ENCODE data around the gene STX4. TPM values are rescaled to one million over a fixed set of nuclear protein-coding genes. Genes with fewer than 3 reads are reported as not detected.

Gene STX4
- total RNA-seq, 1 experiment from 2014 or later, result 85.8 TPM

DNA sequence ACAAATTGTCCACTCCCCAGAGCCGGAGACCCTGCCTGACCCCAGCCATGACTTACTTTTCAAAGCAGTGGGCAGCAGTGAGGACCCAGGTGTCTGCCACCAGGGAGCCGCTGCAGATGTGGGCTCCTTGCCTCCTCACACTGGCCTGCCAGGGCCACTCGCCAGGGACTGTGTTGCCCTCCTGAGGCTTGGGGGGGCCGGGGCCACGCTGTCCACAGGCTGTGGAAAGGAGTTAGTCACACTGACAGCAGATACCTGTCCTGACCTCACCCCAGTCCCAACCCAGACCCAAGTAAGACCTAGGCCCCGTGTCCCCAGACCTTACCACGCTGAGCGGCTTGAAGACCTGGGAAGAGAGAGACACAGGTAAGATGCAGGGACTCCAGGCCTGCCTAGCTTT lies 54.1 kb downstream of the STX4 start:
- Histone ChIP-seq H3K4me3 (no peak overlapping the region), H3F3A (ENCODE audit: insufficient read depth, low read depth) (peaks cover 3% of the 10 kb centered on the region; the same call in 1 of the 2 replicates), H3K9me2 (ENCODE audit: insufficient read depth) (no peaks in the 10 kb centered on the region), H3K36me3 (ENCODE audit: low read depth) (no peaks in the 10 kb centered on the region), H3K9me3 (ENCODE audit: insufficient read depth, low read depth) (no peaks in the 10 kb centered on the region), H3K27ac (no peak overlapping the region), H3K4me1 (replicated peaks; ENCODE audit: insufficient read depth) (no peaks in the 10 kb centered on the region), H4K20me1 (ENCODE audit: insufficient read depth) (0 out of 2 replicates have a peak, but pooled peaks cover 4% of the 10 kb centered on the region), H2AFZ (no peak overlapping the region), H3K79me2 (ENCODE audit: low read depth) (no peaks in the 10 kb centered on the region), H3K27me3 (ENCODE audit: insufficient read depth, low read depth) (no peaks in the 10 kb centered on the region), H3K4me2 (no peak overlapping the region)
- POLR2A ChIA-PET (ENCODE audit: unreplicated experiment), result interaction anchor here (0.6 kb wide), 1 partner anchor 34 kb away, joined by 5 read pairs; no protein-coding TSS in a partner anchor
- DNase-seq, result no peak
- intact Hi-C loops (cut with micrococcal nuclease; ENCODE audit: unreplicated experiment), result no loop called here
- no TSS peak for BruUV-seq (replicated peaks)
- no peak for TF ChIP-seq EZH2 (IDR thresholded peaks at IDR 0.05; ENCODE audit: low read depth)
- TF ChIP-seq, protein P1, sequence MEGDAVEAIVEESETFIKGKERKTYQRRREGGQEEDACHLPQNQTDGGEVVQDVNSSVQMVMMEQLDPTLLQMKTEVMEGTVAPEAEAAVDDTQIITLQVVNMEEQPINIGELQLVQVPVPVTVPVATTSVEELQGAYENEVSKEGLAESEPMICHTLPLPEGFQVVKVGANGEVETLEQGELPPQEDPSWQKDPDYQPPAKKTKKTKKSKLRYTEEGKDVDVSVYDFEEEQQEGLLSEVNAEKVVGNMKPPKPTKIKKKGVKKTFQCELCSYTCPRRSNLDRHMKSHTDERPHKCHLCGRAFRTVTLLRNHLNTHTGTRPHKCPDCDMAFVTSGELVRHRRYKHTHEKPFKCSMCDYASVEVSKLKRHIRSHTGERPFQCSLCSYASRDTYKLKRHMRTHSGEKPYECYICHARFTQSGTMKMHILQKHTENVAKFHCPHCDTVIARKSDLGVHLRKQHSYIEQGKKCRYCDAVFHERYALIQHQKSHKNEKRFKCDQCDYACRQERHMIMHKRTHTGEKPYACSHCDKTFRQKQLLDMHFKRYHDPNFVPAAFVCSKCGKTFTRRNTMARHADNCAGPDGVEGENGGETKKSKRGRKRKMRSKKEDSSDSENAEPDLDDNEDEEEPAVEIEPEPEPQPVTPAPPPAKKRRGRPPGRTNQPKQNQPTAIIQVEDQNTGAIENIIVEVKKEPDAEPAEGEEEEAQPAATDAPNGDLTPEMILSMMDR (conservative IDR thresholded peaks at IDR 0.05), result no peak
- CTCF ChIA-PET, result no interaction called here

DNA sequence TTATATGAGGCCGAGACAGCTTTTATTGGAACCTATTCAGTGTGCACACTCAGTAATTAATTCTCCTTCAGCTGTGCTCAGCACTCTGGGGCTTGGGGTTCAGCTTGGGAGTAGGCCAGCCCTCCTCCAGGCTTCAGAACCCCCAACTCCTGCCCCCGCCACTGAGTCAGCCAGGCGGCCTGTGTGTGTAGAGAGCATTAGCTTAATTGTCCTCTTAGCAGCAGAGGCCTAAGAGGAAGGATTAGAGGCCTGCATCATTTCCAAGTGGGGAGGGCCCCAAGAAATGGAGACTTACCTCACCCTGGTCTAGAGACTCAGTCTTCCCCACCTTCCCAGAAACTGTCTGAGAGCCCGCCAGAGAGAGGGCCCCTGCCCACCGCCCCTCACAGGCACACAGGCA lies 54.6 kb downstream of the STX4 start:
- no peaks in the 10 kb centered on the region for H4K20me1 ChIP-seq (ENCODE audit: insufficient read depth)
- no TSS peak for BruUV-seq (replicated peaks)
- no peak overlapping the region for H3K27ac ChIP-seq
- no peak overlapping the region for H3K4me2 ChIP-seq
- no peak overlapping the region for H3K4me3 ChIP-seq
- no peaks in the 10 kb centered on the region for H3F3A ChIP-seq (ENCODE audit: insufficient read depth, low read depth)
- H3K27me3 ChIP-seq (ENCODE audit: insufficient read depth, low read depth), result no peaks in the 10 kb centered on the region
- intact Hi-C loops (cut with micrococcal nuclease; ENCODE audit: unreplicated experiment), result no loop called here
- H3K36me3 ChIP-seq (ENCODE audit: low read depth), result no peaks in the 10 kb centered on the region
- no peak overlapping the region for H2AFZ ChIP-seq
- ChIA-PET CTCF (no interaction called here), POLR2A (ENCODE audit: unreplicated experiment) (interaction anchor here (0.6 kb wide), 1 partner anchor 34 kb away, joined by 5 read pairs; no protein-coding TSS in a partner anchor)
- H3K4me1 ChIP-seq (replicated peaks; ENCODE audit: insufficient read depth), result no peaks in the 10 kb centered on the region
- no peaks in the 10 kb centered on the region for H3K79me2 ChIP-seq (ENCODE audit: low read depth)
- TF ChIP-seq, protein P1 (conservative IDR thresholded peaks at IDR 0.05), result no peak
- TF ChIP-seq EZH2 (IDR thresholded peaks at IDR 0.05; ENCODE audit: low read depth), result no peak
- DNase-seq, result no peak
- H3K9me3 ChIP-seq (ENCODE audit: insufficient read depth, low read depth), result no peaks in the 10 kb centered on the region
- H3K9me2 ChIP-seq (ENCODE audit: insufficient read depth), result no peaks in the 10 kb centered on the region

DNA sequence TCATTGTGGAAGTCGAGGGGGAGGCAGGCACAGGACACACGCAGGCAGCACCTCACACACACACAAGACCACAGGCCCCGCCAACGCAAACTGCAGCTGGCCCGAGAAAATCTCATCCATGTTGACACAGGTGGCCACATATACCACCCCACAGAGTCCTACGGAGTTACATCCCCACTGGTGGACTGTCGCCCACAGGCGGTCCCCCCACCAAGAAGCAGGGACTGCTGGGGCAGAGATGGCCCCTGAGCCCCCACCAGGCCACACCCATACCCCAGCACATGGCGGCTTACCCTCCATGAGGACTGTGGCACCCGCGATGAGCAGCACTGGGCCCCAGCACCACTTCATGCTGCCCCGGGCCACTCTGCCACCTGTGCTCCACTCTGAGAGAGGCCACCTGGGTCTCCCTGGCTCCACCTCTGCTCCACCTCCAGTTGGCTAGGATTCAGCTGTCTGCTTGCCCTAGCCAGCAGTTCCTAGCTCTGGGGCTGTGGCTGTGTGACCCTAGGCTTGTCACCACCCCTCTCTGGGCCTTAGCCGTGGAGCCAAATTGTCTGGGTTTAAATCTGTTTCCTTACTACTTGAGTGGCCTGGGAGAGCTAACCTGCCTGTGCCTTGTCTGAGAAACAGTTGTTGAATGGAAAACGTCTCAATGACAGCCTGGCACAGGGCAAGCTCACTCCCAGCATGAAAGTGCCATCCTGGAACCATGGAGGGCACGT lies 55.3 kb downstream of the STX4 start, which contains the start of gene PRSS53:
TSS of gene PRSS53 (minus strand) at position 485 of the 725 bp plus-strand sequence. CDS start at position 351, 134 bp downstream.
- no peaks in the 10 kb centered on the region for H3F3A ChIP-seq (ENCODE audit: insufficient read depth, low read depth)
- H3K4me3 ChIP-seq, result no peak within 1 kb of the TSS
- TF ChIP-seq EZH2 (IDR thresholded peaks at IDR 0.05; ENCODE audit: low read depth), result no peak
- TF ChIP-seq, protein P1 (conservative IDR thresholded peaks at IDR 0.05), result no peak
- CTCF ChIA-PET, result no interaction called here
- intact Hi-C loops (cut with micrococcal nuclease; ENCODE audit: unreplicated experiment), result no loop called here
- POLR2A ChIA-PET (ENCODE audit: unreplicated experiment), result no interaction called here
- H3K36me3 ChIP-seq (ENCODE audit: low read depth), result no peaks in the 10 kb centered on the region
- no peaks in the 10 kb centered on the region for H4K20me1 ChIP-seq (ENCODE audit: insufficient read depth)
- no peak within 1 kb of the TSS for H2AFZ ChIP-seq
- no peaks in the 10 kb centered on the region for H3K9me2 ChIP-seq (ENCODE audit: insufficient read depth)
- H3K4me2 ChIP-seq, result no peak within 1 kb of the TSS
- no peaks in the 10 kb centered on the region for H3K27me3 ChIP-seq (ENCODE audit: insufficient read depth, low read depth)
- peaks cover 4% of the 10 kb centered on the region; the same call in 1 of the 2 replicates for H3K79me2 ChIP-seq (ENCODE audit: low read depth)
- no peak within 1 kb of the TSS for H3K27ac ChIP-seq
- no peak for DNase-seq
- BruUV-seq (replicated peaks), result no TSS peak
- no peaks in the 10 kb centered on the region for H3K9me3 ChIP-seq (ENCODE audit: insufficient read depth, low read depth)
- 0 out of 2 replicates have a peak, but pooled peaks cover 3% of the 10 kb centered on the region for H3K4me1 ChIP-seq (replicated peaks; ENCODE audit: insufficient read depth)
